Astrocyte (in vitro differentiated cells and primary cell): ENCODE data around the gene CALCOCO2. TPM values are rescaled to one million over a fixed set of nuclear protein-coding genes. Genes with fewer than 3 reads are reported as not detected.
A peak's percentile ranks its signal among the peaks of the same experiment; 100 is the strongest.

Source experiments
- DNase-seq: peaks from one replicate; pipeline ENCODE4 v3.0.0-alpha.2; 2010; ENCODE audit warnings: low read depth
- FAIRE-seq: peaks from 2 replicates; lab custom pipeline; 2011; peaks lifted over from hg19 to GRCh38; lab: Jason Lieb, UNC
- H2AFZ ChIP-seq: 2 replicates; pipeline ENCODE4 v1.6.0; 2012; ENCODE audit warnings: low read depth, low read length, inconsistent platforms
- H3K27ac ChIP-seq: 2 replicates; pipeline ENCODE4 v1.5.1; 2011; ENCODE audit warnings: low read depth, low read length, inconsistent platforms
- H3K27me3 ChIP-seq: 2 replicates; pipeline ENCODE4 v1.6.0; 2011; ENCODE audit warnings: low read length, inconsistent platforms; ENCODE audit not compliant: insufficient read depth
- H3K36me3 ChIP-seq: 2 replicates; pipeline ENCODE4 v1.5.1; 2011; ENCODE audit warnings: low read length, inconsistent platforms; ENCODE audit not compliant: insufficient read depth
- H3K4me1 ChIP-seq: 2 replicates; pipeline ENCODE4 v1.5.1; 2011; ENCODE audit warnings: low read length, inconsistent platforms; ENCODE audit not compliant: insufficient read depth
- H3K4me2 ChIP-seq: 2 replicates; pipeline ENCODE4 v1.6.0; 2012; ENCODE audit warnings: low read length, inconsistent platforms
- H3K4me3 ChIP-seq: 2 replicates; pipeline ENCODE4 v1.5.1; 2011; ENCODE audit warnings: low read depth, mild to moderate bottlenecking, low read length, inconsistent platforms; ENCODE audit not compliant: insufficient read depth
- H3K79me2 ChIP-seq: 2 replicates; pipeline ENCODE4 v1.6.0; 2012; ENCODE audit warnings: mild to moderate bottlenecking, low read length, inconsistent platforms; ENCODE audit not compliant: insufficient read depth
- H3K9ac ChIP-seq: 2 replicates; pipeline ENCODE4 v1.6.0; 2012; ENCODE audit warnings: mild to moderate bottlenecking, low read length, inconsistent platforms
- H3K9me3 ChIP-seq: 2 replicates; pipeline ENCODE4 v1.5.1; 2012; ENCODE audit warnings: low read depth, mild to moderate bottlenecking, low read length, inconsistent platforms; ENCODE audit not compliant: insufficient read depth
- H4K20me1 ChIP-seq: 2 replicates; pipeline ENCODE4 v1.6.0; 2012; ENCODE audit warnings: low read length, inconsistent platforms; ENCODE audit not compliant: insufficient read depth
- H3K27ac Mint-ChIP-seq: one replicate; pipeline ENCODE4 v1.8.0; 2021; ENCODE audit warnings: mild to moderate bottlenecking, mixed read lengths; ENCODE audit not compliant: unreplicated experiment
- H3K27me3 Mint-ChIP-seq: one replicate; pipeline ENCODE4 v1.8.0; 2021; ENCODE audit warnings: low read depth, mixed read lengths; ENCODE audit not compliant: unreplicated experiment
- H3K36me3 Mint-ChIP-seq: one replicate; pipeline ENCODE4 v1.8.0; 2021; ENCODE audit warnings: low read depth, mixed read lengths; ENCODE audit not compliant: unreplicated experiment
- H3K4me1 Mint-ChIP-seq: one replicate; pipeline ENCODE4 v1.8.0; 2021; ENCODE audit warnings: low read depth, mixed read lengths; ENCODE audit not compliant: unreplicated experiment
- H3K4me3 Mint-ChIP-seq: one replicate; pipeline ENCODE4 v1.8.0; 2021; ENCODE audit warnings: mild to moderate bottlenecking, moderate library complexity, mixed read lengths; ENCODE audit not compliant: unreplicated experiment
- H3K9me3 Mint-ChIP-seq: one replicate; pipeline ENCODE4 v1.8.0; 2021; ENCODE audit warnings: mild to moderate bottlenecking, mixed read lengths; ENCODE audit not compliant: unreplicated experiment
- CTCF ChIP-seq: IDR thresholded peaks from 2 replicates; pipeline ENCODE4 v1.5.1; 2011; ENCODE audit warnings: low read depth, mild to moderate bottlenecking, inconsistent platforms, low read length, moderate library complexity; ENCODE audit not compliant: insufficient read depth
- EZH2 ChIP-seq: IDR thresholded peaks from 2 replicates; pipeline ENCODE4 v1.6.1; 2012; ENCODE audit warnings: mild to moderate bottlenecking, low read length, inconsistent platforms; ENCODE audit not compliant: insufficient read depth
- total RNA-seq: library from RNA; stranded (reverse); gene quantifications from 2 replicates; pipeline ENCODE4 v1.2.1, GENCODE V29; 2021

CALCOCO2 gene
- total RNA-seq, 1 donor from 2014 or later: 73.8 TPM

DNA sequence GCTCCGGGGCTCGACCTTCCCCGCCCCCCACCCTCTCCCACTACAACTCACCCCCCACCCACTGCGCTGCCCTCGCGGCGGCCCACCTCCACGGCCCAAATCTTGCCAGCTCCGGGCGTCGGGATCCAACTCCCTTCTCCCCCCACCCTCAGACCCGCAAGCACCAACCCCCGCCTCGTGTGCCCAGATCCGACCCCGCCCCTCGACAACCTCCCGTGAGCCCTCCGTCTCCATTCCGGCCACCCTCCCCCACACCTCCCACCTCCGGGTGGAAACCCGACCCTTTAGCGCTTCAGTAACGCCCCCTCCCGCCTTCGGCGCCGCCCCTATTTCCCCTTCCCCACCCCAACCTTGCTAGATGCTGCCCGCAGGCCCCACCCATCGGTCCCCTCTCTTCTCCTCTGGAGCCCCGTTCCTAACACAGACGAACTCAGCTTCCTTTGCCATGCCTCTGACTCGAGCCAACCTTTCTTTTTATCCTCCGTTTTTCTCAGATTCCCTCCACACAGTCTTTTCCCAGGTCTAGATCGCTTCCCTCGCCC lies 78.1 kb downstream of the CALCOCO2 start:
- H3K4me2 ChIP-seq: peak overlapping the region; percentile 94
- H3K36me3 ChIP-seq: peaks cover 13% of the 10 kb centered on the region
- H3K4me3 Mint-ChIP-seq: peak overlapping the region; percentile 98
- TF ChIP-seq EZH2 (no peak), CTCF (no peak)
- no peak for FAIRE-seq
- H3K36me3 Mint-ChIP-seq: peaks cover 14% of the 10 kb centered on the region
- peak overlapping the region; percentile 93 for H3K4me3 ChIP-seq
- peak overlapping the region; percentile 86 for H3K27ac Mint-ChIP-seq
- no peaks in the 10 kb centered on the region for H3K27me3 Mint-ChIP-seq
- H3K9me3 ChIP-seq: no peaks in the 10 kb centered on the region
- H3K4me1 Mint-ChIP-seq: peaks cover 34% of the 10 kb centered on the region
- no peaks in the 10 kb centered on the region for H3K9me3 Mint-ChIP-seq
- peak; percentile 76 for DNase-seq
- no peaks in the 10 kb centered on the region for H3K27me3 ChIP-seq
- H3K4me1 ChIP-seq: peaks cover 35% of the 10 kb centered on the region
- H3K27ac ChIP-seq: peak overlapping the region; percentile 91
- no peak overlapping the region for H2AFZ ChIP-seq
- peaks cover 46% of the 10 kb centered on the region for H4K20me1 ChIP-seq
- H3K79me2 ChIP-seq: peaks cover 55% of the 10 kb centered on the region
- H3K9ac ChIP-seq: peak overlapping the region; percentile 92

- Histone ChIP-seq H3K9me3 (no peaks in the 10 kb centered on the region), H3K4me1 (peaks cover 35% of the 10 kb centered on the region), H3K36me3 (peaks cover 15% of the 10 kb centered on the region), H2AFZ (no peak overlapping the region), H3K4me2 (peak overlapping the region; percentile 94), H3K79me2 (peaks cover 63% of the 10 kb centered on the region), H3K27ac (peak overlapping the region; percentile 19), H3K9ac (peak overlapping the region; percentile 92), H4K20me1 (peaks cover 52% of the 10 kb centered on the region), H3K27me3 (no peaks in the 10 kb centered on the region), H3K4me3 (peak overlapping the region; percentile 93)
- H3K9me3 Mint-ChIP-seq: no peaks in the 10 kb centered on the region
- TF ChIP-seq CTCF (no peak), EZH2 (no peak)
- H3K27ac Mint-ChIP-seq: peak overlapping the region; percentile 86
- peaks cover 18% of the 10 kb centered on the region for H3K36me3 Mint-ChIP-seq
- no peaks in the 10 kb centered on the region for H3K27me3 Mint-ChIP-seq
- DNase-seq: peak; percentile 14
- peaks cover 36% of the 10 kb centered on the region for H3K4me1 Mint-ChIP-seq
- peak overlapping the region; percentile 98 for H3K4me3 Mint-ChIP-seq
- no peak for FAIRE-seq
Measured at GRCh38 chr17:48909783-48910182, 78.9 kb downstream of the CALCOCO2 start.

DNA sequence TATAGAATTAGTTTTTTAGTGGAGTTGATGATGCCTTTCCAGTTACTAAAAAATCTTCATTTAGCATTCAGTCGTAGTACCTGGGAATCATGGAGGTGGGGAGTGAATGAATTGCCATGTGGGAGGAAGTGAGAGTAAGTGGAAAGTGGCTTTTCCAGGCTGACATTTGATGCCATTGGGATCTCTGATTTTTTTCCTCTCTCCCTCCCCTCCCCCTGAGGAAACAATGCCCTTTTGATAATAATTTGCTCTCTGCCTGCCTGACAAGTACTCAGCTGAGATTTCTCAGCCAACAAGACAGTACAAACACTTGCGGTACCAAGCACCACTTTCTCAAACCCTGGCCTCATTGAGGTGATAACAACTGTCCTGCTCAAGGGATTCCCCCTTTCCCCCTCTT lies 79.5 kb downstream of the CALCOCO2 start:
- peaks cover 40% of the 10 kb centered on the region for H3K4me1 Mint-ChIP-seq
- Histone ChIP-seq H4K20me1 (peaks cover 58% of the 10 kb centered on the region), H3K36me3 (peaks cover 15% of the 10 kb centered on the region), H3K27me3 (no peaks in the 10 kb centered on the region), H3K27ac (peak overlapping the region; percentile 19), H3K4me2 (peak overlapping the region; percentile 94), H3K9me3 (no peaks in the 10 kb centered on the region), H3K4me3 (peak overlapping the region; percentile 93), H2AFZ (no peak overlapping the region), H3K79me2 (peaks cover 69% of the 10 kb centered on the region), H3K4me1 (peaks cover 40% of the 10 kb centered on the region), H3K9ac (peak overlapping the region; percentile 29)
- H3K27ac Mint-ChIP-seq: peak overlapping the region; percentile 68
- peak overlapping the region; percentile 98 for H3K4me3 Mint-ChIP-seq
- no peak for FAIRE-seq
- TF ChIP-seq CTCF (no peak), EZH2 (no peak)
- DNase-seq: no peak
- H3K36me3 Mint-ChIP-seq: peaks cover 18% of the 10 kb centered on the region
- no peaks in the 10 kb centered on the region for H3K9me3 Mint-ChIP-seq
- H3K27me3 Mint-ChIP-seq: no peaks in the 10 kb centered on the region
